WTC11 (cell line): ENCODE measurements around the gene PPP1R3C. TPM values are rescaled to one million over a fixed set of nuclear protein-coding genes. Genes with fewer than 3 reads are reported as not detected.

Experiments used
- ATAC-seq: fragments of 200-7000 bp; cut with Tn5 transposase; 2 replicates; pipeline ENCODE4 v1.10.0; 2021; ENCODE audit warnings: mild to moderate bottlenecking, moderate library complexity
- CTCF ChIA-PET: fragments of 300-600 bp; sonication (Branson Sonifier 250); formaldehyde crosslinking; loops from one replicate; lab custom pipeline; 2021; ENCODE audit warnings: antibody characterized with exemption; lab: Charles Lee
- POLR2A ChIA-PET: fragments of 350-600 bp; sonication (Branson Sonifier 250); formaldehyde crosslinking; loops from one replicate; lab custom pipeline; 2021; ENCODE audit warnings: antibody characterized with exemption; lab: Charles Lee
- DNase-seq: peaks from one replicate; pipeline ENCODE4 v3.0.0; 2021; ENCODE audit warnings: low spot score
- H3K27ac Mint-ChIP-seq: 2 replicates; pipeline ENCODE4 v1.8.0; 2021; ENCODE audit warnings: mixed read lengths
- H3K27me3 Mint-ChIP-seq: 2 replicates; pipeline ENCODE4 v1.8.0; 2021; ENCODE audit warnings: low read depth, mild to moderate bottlenecking, moderate library complexity, mixed read lengths
- H3K36me3 Mint-ChIP-seq: 2 replicates; pipeline ENCODE4 v1.8.0; 2021; ENCODE audit warnings: mixed read lengths
- H3K4me1 Mint-ChIP-seq: 2 replicates; pipeline ENCODE4 v1.8.0; 2022; ENCODE audit warnings: mixed read lengths
- H3K4me3 Mint-ChIP-seq: 2 replicates; pipeline ENCODE4 v1.8.0; 2021; ENCODE audit warnings: mild to moderate bottlenecking, moderate library complexity, mixed read lengths
- H3K9me3 Mint-ChIP-seq: 2 replicates; pipeline ENCODE4 v1.8.0; 2021; ENCODE audit warnings: mixed read lengths
- ATF1 ChIP-seq: sonication (generic); formaldehyde crosslinking; IDR thresholded peaks from 2 replicates; pipeline ENCODE4 v1.8.1; 2023; ENCODE audit warnings: mild to moderate bottlenecking, moderate library complexity, missing genetic modification reagents
- ELF4 ChIP-seq: sonication (generic); formaldehyde crosslinking; IDR thresholded peaks from 2 replicates; pipeline ENCODE4 v1.8.1; 2022; ENCODE audit warnings: low read depth, mild to moderate bottlenecking, moderate library complexity, missing genetic modification reagents
- ETV6 ChIP-seq: sonication (generic); formaldehyde crosslinking; IDR thresholded peaks from 2 replicates; pipeline ENCODE4 v1.8.1; 2022; ENCODE audit warnings: mild to moderate bottlenecking, missing genetic modification reagents
- FOXJ3 ChIP-seq: sonication (generic); formaldehyde crosslinking; IDR thresholded peaks from 2 replicates; pipeline ENCODE4 v1.9.0; 2021; ENCODE audit warnings: missing genetic modification reagents, mild to moderate bottlenecking, borderline replicate concordance
- HMGA2 ChIP-seq: fragments of 250-450 bp; sonication (Bioruptor Pico); IDR thresholded peaks from 2 replicates; pipeline ENCODE4 v1.4.0; 2021; ENCODE audit warnings: mild to moderate bottlenecking, moderate library complexity
- IRF2 ChIP-seq: sonication (generic); formaldehyde crosslinking; IDR thresholded peaks from 2 replicates; pipeline ENCODE4 v1.8.0; 2022; ENCODE audit warnings: low read depth, missing genetic modification reagents, borderline replicate concordance
- KAT7 ChIP-seq: sonication (generic); formaldehyde crosslinking; IDR thresholded peaks from 2 replicates; pipeline ENCODE4 v1.8.1; 2023; ENCODE audit warnings: missing genetic modification reagents, mild to moderate bottlenecking, borderline replicate concordance
- MXD4 ChIP-seq: fragments of 250-450 bp; sonication (Bioruptor Pico); IDR thresholded peaks from 2 replicates; pipeline ENCODE4 v1.8.0; 2021; ENCODE audit warnings: mild to moderate bottlenecking, moderate library complexity, borderline replicate concordance
- NFE2L1 ChIP-seq: sonication (generic); formaldehyde crosslinking; IDR thresholded peaks from 2 replicates; pipeline ENCODE4 v1.8.1; 2023; ENCODE audit warnings: missing genetic modification reagents
- SOX15 ChIP-seq: fragments of 250-450 bp; sonication (Bioruptor Pico); IDR thresholded peaks from 2 replicates; pipeline ENCODE4 v1.9.0; 2021; ENCODE audit warnings: mild to moderate bottlenecking
- TEAD4 ChIP-seq: sonication (generic); formaldehyde crosslinking; IDR thresholded peaks from 2 replicates; pipeline ENCODE4 v1.8.0; 2022; ENCODE audit warnings: mild to moderate bottlenecking, missing genetic modification reagents
- TP53 ChIP-seq: sonication (generic); formaldehyde crosslinking; IDR thresholded peaks from 2 replicates; pipeline ENCODE4 v1.8.1; 2023; ENCODE audit warnings: mild to moderate bottlenecking, missing genetic modification reagents
- ZNF423 ChIP-seq: fragments of 250-450 bp; sonication (Bioruptor Pico); IDR thresholded peaks from 2 replicates; pipeline ENCODE4 v2.1.2; 2022; ENCODE audit warnings: mild to moderate bottlenecking, moderate library complexity
- total RNA-seq: library from RNA; stranded (reverse); gene quantifications from 3 replicates; pipeline ENCODE4 v1.2.3, GENCODE V29; 2021
- TF ChIP-seq, protein P1 (sequence below): sonication (generic); formaldehyde crosslinking; IDR thresholded peaks from 2 replicates; pipeline ENCODE4 v1.8.1; 2022; ENCODE audit warnings: low read depth, mild to moderate bottlenecking, moderate library complexity, missing genetic modification reagents, borderline replicate concordance
- TF ChIP-seq, protein P2 (sequence below): sonication (generic); formaldehyde crosslinking; IDR thresholded peaks from 2 replicates; pipeline ENCODE4 v1.8.1; 2022; ENCODE audit warnings: low read depth, missing genetic modification reagents, borderline replicate concordance
- TF ChIP-seq, protein P3 (sequence below): fragments of 250-450 bp; sonication (Bioruptor Pico); IDR thresholded peaks from 2 replicates; pipeline ENCODE4 v1.9.0; 2021; ENCODE audit warnings: mild to moderate bottlenecking, borderline replicate concordance
- TF ChIP-seq, protein P4 (sequence below): sonication (generic); formaldehyde crosslinking; IDR thresholded peaks from 2 replicates; pipeline ENCODE4 v1.8.0; 2022; ENCODE audit warnings: missing genetic modification reagents
- TF ChIP-seq, protein P5 (sequence below): sonication (generic); formaldehyde crosslinking; IDR thresholded peaks from 2 replicates; pipeline ENCODE4 v1.8.0; 2022; ENCODE audit warnings: mild to moderate bottlenecking, missing genetic modification reagents
- TF ChIP-seq, protein P6 (sequence below): sonication (generic); formaldehyde crosslinking; IDR thresholded peaks from 2 replicates; pipeline ENCODE4 v1.8.1; 2023; ENCODE audit warnings: mild to moderate bottlenecking, moderate library complexity, missing genetic modification reagents
- TF ChIP-seq, protein P7 (sequence below): fragments of 250-450 bp; sonication (Bioruptor Pico); IDR thresholded peaks from 2 replicates; pipeline ENCODE4 v1.9.0; 2021; ENCODE audit warnings: moderate library complexity, mild to moderate bottlenecking, inconsistent platforms, borderline replicate concordance

The PPP1R3C gene
- total RNA-seq, 1 experiment from 2014 or later, result 1.5 TPM

DNA sequence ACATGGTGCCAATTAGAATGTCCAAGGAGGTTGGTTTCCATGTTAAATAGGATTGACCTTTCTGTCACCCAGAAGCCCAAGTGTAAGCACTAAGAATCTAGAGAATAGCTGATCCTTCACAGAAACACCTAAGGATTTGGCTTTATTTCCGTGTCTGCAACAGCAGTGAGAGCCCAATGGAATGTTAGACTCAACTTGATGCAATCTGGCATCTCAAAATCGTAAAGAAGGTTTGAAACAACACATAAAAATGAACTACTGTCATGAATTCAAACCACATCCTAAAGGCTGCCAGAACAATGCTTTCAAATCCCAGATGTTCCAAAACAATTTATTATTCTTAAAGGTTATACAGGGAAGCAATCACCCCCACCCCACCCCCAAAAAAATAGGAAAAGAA is 18.6 kb downstream of the PPP1R3C start (continued):
- TF ChIP-seq, protein P1, sequence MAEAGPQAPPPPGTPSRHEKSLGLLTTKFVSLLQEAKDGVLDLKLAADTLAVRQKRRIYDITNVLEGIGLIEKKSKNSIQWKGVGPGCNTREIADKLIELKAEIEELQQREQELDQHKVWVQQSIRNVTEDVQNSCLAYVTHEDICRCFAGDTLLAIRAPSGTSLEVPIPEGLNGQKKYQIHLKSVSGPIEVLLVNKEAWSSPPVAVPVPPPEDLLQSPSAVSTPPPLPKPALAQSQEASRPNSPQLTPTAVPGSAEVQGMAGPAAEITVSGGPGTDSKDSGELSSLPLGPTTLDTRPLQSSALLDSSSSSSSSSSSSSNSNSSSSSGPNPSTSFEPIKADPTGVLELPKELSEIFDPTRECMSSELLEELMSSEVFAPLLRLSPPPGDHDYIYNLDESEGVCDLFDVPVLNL (CRISPR knock-in tag), result no peak
- TF ChIP-seq, protein P2, sequence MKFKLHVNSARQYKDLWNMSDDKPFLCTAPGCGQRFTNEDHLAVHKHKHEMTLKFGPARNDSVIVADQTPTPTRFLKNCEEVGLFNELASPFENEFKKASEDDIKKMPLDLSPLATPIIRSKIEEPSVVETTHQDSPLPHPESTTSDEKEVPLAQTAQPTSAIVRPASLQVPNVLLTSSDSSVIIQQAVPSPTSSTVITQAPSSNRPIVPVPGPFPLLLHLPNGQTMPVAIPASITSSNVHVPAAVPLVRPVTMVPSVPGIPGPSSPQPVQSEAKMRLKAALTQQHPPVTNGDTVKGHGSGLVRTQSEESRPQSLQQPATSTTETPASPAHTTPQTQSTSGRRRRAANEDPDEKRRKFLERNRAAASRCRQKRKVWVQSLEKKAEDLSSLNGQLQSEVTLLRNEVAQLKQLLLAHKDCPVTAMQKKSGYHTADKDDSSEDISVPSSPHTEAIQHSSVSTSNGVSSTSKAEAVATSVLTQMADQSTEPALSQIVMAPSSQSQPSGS, result no peak
- TF ChIP-seq KAT7 (CRISPR knock-in tag) (no peak), NFE2L1 (CRISPR knock-in tag) (no peak)

DNA sequence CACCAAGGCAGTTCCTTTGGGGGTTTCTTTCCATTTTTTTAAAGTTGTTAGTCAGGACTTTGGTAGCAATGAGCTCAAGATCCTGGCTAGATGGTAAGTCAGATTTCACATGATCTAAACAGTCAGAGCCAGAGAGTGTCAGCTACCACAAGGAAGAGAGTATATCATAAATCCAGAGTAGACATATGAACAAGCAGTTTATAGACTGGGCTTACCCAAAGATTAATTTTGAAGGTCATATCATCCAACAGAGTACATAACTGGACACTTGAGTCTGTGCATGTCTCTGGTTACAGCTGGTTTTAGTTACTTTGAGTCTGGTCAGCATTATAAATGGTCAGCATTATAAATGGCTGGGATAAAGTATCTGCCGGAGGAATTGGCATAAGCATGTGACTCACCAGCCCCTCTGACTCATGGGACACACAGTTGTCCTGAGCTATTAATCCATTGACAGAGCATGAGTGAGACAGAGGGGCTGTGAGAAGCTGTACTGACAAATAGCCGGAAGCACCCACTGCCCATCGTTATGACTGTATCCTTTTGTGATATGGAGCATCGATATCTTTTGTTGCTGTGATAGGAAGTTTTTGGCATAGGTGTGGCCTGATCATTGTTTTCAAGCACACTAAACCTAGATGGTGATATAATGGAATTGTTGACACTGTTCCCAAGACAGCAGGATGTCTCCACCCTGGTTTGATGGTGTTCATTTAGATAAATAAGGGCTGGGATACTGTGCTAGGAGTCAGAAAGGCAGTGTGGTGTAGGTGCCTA is 19.3 kb downstream of the PPP1R3C start:
- ATAC-seq (no peak), DNase-seq (no peak)
- Mint-ChIP-seq H3K4me3 (no peak overlapping the region), H3K36me3 (no peaks in the 10 kb centered on the region), H3K4me1 (no peaks in the 10 kb centered on the region), H3K27me3 (no peaks in the 10 kb centered on the region), H3K27ac (no peak overlapping the region), H3K9me3 (no peaks in the 10 kb centered on the region)
- CTCF ChIA-PET, result interaction anchor here (1.8 kb wide), 1 partner anchor 22 kb away, joined by 5 read pairs; no protein-coding TSS in a partner anchor
- TF ChIP-seq SOX15 (no peak), ZNF423 (CRISPR knock-in tag) (no peak), FOXJ3 (CRISPR knock-in tag) (no peak), TEAD4 (CRISPR knock-in tag) (no peak), TP53 (CRISPR knock-in tag) (no peak), HMGA2 (CRISPR knock-in tag) (no peak), IRF2 (CRISPR knock-in tag) (no peak), ATF1 (no peak), ETV6 (CRISPR knock-in tag) (no peak), MXD4 (no peak), ELF4 (CRISPR knock-in tag) (no peak)
- TF ChIP-seq, protein P3, sequence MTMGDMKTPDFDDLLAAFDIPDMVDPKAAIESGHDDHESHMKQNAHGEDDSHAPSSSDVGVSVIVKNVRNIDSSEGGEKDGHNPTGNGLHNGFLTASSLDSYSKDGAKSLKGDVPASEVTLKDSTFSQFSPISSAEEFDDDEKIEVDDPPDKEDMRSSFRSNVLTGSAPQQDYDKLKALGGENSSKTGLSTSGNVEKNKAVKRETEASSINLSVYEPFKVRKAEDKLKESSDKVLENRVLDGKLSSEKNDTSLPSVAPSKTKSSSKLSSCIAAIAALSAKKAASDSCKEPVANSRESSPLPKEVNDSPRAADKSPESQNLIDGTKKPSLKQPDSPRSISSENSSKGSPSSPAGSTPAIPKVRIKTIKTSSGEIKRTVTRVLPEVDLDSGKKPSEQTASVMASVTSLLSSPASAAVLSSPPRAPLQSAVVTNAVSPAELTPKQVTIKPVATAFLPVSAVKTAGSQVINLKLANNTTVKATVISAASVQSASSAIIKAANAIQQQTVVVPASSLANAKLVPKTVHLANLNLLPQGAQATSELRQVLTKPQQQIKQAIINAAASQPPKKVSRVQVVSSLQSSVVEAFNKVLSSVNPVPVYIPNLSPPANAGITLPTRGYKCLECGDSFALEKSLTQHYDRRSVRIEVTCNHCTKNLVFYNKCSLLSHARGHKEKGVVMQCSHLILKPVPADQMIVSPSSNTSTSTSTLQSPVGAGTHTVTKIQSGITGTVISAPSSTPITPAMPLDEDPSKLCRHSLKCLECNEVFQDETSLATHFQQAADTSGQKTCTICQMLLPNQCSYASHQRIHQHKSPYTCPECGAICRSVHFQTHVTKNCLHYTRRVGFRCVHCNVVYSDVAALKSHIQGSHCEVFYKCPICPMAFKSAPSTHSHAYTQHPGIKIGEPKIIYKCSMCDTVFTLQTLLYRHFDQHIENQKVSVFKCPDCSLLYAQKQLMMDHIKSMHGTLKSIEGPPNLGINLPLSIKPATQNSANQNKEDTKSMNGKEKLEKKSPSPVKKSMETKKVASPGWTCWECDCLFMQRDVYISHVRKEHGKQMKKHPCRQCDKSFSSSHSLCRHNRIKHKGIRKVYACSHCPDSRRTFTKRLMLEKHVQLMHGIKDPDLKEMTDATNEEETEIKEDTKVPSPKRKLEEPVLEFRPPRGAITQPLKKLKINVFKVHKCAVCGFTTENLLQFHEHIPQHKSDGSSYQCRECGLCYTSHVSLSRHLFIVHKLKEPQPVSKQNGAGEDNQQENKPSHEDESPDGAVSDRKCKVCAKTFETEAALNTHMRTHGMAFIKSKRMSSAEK, result no peak
- TF ChIP-seq, protein P4, sequence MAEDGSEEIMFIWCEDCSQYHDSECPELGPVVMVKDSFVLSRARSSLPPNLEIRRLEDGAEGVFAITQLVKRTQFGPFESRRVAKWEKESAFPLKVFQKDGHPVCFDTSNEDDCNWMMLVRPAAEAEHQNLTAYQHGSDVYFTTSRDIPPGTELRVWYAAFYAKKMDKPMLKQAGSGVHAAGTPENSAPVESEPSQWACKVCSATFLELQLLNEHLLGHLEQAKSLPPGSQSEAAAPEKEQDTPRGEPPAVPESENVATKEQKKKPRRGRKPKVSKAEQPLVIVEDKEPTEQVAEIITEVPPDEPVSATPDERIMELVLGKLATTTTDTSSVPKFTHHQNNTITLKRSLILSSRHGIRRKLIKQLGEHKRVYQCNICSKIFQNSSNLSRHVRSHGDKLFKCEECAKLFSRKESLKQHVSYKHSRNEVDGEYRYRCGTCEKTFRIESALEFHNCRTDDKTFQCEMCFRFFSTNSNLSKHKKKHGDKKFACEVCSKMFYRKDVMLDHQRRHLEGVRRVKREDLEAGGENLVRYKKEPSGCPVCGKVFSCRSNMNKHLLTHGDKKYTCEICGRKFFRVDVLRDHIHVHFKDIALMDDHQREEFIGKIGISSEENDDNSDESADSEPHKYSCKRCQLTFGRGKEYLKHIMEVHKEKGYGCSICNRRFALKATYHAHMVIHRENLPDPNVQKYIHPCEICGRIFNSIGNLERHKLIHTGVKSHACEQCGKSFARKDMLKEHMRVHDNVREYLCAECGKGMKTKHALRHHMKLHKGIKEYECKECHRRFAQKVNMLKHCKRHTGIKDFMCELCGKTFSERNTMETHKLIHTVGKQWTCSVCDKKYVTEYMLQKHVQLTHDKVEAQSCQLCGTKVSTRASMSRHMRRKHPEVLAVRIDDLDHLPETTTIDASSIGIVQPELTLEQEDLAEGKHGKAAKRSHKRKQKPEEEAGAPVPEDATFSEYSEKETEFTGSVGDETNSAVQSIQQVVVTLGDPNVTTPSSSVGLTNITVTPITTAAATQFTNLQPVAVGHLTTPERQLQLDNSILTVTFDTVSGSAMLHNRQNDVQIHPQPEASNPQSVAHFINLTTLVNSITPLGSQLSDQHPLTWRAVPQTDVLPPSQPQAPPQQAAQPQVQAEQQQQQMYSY (CRISPR knock-in tag), result no peak
- TF ChIP-seq, protein P5, sequence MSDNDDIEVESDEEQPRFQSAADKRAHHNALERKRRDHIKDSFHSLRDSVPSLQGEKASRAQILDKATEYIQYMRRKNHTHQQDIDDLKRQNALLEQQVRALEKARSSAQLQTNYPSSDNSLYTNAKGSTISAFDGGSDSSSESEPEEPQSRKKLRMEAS (CRISPR knock-in tag), result no peak
- TF ChIP-seq, protein P6, sequence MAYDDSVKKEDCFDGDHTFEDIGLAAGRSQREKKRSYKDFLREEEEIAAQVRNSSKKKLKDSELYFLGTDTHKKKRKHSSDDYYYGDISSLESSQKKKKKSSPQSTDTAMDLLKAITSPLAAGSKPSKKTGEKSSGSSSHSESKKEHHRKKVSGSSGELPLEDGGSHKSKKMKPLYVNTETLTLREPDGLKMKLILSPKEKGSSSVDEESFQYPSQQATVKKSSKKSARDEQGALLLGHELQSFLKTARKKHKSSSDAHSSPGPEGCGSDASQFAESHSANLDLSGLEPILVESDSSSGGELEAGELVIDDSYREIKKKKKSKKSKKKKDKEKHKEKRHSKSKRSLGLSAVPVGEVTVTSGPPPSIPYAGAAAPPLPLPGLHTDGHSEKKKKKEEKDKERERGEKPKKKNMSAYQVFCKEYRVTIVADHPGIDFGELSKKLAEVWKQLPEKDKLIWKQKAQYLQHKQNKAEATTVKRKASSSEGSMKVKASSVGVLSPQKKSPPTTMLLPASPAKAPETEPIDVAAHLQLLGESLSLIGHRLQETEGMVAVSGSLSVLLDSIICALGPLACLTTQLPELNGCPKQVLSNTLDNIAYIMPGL (CRISPR knock-in tag), result no peak
- TF ChIP-seq, protein P7, sequence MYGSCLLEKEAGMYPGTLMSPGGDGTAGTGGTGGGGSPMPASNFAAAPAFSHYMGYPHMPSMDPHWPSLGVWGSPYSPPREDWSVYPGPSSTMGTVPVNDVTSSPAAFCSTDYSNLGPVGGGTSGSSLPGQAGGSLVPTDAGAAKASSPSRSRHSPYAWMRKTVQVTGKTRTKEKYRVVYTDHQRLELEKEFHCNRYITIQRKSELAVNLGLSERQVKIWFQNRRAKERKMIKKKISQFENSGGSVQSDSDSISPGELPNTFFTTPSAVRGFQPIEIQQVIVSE, result no peak
- POLR2A ChIA-PET, result no interaction called here
